Skin of body (tissue), 2 donors: ENCODE measurements around the gene CADM4. TPM values are rescaled to one million over a fixed set of nuclear protein-coding genes. Genes with fewer than 3 reads are reported as not detected.
"Not testable (repeated sequence)": the region's sequence is repeated elsewhere in the genome, so short reads cannot be mapped to it uniquely, and the experiment has no call there.

Experiments
- DNase-seq: peaks from one replicate; lab custom pipeline; 2025; lab: John Stamatoyannopoulos, UW
- total RNA-seq: library from RNA; depleted of rRNA; stranded (reverse); fragments of >200 nt; gene quantifications from one replicate; pipeline ENCODE4 v1.2.3, GENCODE V29; 2014

CADM4 gene
- total RNA-seq, 1 donor from 2014 or later, result 10.4 TPM

DNA sequence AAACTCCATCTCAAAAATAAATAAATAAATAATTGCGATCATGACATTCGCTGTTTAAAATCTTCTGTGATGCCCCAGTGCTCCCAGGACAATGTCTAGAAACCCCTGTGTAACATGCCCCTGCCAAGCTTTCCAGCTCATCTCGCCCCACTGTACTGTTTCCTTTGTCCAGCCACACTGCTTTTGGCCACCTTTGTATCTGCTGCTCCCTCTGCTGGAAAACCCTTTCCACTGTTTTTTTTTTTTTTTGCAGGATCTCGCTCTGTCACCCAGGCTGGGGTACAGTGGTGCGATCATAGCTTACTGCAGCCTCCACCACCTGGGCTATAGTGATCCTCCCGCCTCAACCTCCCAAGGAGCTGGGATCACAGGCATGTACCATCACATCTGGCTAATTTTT, 22.8 kb upstream of the CADM4 start:
- DNase-seq, result no peak

DNA sequence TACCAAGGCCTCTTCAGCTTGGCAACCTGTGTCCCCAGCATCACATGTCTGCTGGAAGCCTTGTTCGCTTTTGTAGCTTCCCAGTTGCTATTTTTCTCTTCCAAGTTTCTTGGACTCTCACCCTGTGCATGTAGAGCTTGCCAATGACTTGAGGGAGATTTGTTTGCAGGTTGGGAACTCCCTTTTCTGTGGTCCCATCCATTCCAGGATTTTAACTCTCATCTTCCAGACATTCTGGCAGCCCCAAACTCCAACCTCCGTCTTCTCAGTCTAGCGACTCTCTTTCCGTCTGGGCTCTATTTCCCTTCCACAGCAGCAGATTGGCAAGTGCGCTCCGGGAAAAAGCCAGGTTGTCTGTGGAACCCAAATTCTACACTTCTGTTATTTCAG, 21.3 kb upstream of the CADM4 start:
- DNase-seq, result no peak

DNA sequence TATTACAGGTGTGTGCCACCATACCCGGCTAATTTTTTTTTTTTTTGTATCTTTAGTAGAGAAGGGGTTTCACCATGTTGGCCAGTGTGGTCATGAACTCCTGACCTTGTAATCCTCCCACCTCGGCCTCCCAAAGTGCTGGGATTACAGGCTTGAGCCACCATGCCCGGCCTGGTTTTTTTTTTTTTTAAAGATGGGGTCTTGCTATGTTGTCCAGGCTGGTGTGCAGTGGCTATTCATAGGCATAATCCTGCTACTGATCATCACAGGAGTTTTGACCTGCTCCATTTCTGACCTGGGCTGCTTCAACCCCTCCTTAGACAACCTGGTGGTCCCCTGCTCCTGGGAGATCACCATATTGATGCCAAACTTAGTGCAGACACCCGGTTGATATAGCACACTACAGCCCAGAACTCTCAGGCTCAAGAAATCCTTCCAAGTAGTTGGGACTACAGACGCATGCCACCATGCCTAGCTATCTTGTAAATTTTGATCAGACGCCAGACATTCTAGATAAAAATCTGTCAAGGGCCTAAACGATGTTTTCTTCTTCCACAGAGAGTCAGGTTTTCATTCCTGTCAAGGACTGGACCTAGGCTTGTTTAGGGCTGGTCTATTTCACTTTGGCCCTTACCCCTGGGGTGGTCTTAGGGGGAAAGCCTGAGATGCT, 20.8 kb upstream of the CADM4 start:
- DNase-seq, result no peak

DNA sequence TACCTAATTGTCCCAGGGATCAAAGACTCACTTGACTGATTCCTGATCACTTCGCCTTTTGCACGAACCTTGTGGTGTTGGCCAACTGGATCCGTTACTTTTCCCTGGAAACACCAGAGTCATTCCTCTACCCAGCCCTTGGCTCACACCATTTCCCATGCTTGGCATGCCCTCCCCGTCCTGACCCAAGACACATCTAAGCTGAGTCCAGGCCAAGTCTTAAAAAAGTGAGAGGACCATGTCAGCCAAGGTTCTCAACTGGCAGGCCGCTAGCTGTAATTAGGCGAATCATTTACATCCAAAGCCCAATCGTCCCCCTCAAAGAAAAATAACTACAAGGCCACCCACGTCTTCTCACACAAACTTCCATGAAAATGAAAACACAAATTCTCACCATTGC, 18.8 kb upstream of the CADM4 start:
- no peak for DNase-seq

DNA sequence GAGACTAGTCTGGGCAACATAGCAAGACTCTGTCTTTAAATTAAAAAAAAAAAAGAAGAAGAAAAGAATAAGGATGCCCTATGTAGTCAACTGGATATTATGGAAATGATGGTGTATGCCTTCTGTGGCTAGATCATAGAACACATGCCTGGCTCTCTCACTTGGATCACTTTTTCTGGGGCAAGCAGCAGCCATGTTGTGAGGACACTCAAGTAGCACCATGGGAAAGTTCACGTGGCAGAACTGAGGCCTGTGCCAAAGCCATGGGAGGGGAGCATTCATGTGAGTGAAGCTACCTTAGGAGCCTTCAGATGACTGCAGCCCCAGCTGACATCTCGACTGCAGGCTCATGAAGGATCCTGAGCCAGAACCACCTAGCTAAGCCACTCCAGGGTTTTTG, 18.4 kb upstream of the CADM4 start:
- no peak for DNase-seq

DNA sequence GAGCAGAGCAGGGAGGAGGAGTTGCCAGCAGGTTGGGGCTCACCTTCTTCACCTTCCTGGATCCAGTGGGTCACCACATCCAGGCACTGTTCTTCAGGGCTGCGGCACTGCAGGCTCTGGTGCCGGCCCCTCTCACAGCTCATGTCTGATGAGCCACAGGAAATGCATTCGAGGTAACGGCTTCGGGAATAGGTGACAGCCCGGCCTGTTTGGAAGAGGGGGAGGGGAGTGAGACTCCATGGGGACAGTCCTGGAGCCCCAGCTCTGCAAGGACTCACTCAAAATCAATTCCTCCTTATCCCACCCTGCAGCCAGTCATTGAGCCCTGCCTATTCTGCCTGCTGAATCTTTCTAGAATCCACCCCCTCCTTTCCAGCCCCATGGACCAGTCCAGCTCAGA, 16.8 kb upstream of the CADM4 start:
- no peak for DNase-seq

DNA sequence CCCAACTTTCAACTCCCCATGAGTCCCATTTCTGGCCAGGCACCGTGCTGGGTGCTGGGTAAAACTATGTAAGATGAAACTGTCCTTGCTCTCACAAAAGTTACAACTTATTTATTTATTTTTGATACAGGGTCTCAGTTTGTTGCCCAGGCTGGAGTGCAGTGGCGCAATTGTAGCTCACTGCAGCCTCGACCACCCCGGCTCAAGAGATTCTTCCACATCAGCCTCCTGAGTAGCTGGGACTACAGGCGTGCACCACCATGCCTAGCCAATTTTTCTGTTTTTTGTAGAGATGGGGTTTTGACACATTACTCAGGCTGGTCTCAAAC, 12.9 kb upstream of the CADM4 start:
- DNase-seq, result no peak

DNA sequence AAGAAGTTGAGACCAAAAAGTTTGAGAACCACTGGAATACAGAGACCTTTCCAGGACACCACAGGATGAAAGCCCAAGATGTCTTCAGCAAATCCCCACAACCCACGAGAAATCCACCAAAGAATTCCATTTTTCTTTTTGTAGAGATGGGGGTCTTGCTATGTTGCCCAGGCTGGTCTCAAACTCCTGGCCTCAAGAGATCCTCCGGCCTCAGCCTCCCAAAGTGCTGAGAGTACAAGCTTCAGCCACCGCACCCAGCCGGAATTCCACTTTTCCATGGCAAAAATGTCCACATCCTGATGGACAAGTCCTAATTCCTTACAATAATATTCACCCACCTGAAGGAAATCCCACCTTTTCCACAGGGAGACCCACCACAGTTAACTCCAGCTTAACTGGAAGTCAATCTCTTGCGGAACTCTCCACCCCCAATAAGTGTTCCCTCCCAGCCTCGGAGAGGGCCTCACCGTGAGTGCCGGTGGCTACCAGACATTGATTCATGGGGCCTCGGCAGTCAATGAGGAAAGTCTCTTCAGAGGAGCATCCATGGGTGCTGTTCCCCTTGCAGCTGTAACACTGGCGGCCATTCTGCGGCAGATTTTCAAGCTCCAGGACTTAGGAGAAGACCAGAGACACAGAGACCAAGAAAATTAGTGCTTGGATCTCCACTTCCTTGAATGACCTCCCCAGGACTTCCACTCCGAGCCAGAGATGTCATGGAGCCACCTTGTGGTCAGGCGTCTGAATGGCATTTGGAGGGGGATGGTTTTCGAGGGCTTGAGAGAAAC, 12.3 kb upstream of the CADM4 start:
- DNase-seq, result peak; percentile 32

DNA sequence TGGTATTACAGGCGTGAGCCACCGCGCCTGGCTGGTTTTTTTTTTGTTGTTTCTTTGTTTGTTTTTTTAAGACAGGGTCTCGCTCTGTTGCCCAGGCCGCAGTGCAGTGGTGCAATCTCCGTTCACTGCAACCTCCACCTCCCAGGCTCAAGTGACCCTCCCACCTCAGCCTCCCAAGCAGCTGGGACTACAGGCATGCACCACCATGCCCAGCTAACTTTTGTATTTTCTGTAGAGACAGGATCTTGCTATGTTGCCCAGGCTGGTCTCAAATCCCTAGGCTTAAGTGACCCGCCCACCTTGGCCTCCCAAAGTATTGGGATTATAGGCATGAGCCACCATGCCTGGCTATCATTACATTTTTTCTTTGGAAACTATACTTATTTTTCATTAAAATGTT, 10.6 kb upstream of the CADM4 start:
- DNase-seq, result not testable (repeated sequence)

DNA sequence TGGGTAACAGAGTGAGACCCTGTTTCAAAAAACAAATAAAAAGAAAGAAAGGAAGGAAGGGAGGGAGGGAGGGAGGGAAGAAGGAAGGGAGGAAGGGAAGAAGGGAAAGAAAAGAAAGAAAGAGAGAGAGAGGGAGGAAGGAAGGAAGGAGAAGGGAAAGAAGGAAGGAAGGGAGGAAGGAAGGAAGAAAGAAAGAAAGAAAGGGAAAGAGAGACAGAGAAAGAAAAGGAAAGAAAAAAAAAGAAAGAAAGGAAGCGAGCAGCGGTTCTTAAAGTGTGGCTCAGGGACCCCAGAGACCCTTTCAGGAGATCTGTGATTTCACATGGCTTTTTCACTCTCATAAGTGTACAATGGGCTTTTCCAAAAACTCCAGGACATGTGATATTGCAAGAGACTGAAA, 9.9 kb upstream of the CADM4 start:
- DNase-seq, result no peak

DNA sequence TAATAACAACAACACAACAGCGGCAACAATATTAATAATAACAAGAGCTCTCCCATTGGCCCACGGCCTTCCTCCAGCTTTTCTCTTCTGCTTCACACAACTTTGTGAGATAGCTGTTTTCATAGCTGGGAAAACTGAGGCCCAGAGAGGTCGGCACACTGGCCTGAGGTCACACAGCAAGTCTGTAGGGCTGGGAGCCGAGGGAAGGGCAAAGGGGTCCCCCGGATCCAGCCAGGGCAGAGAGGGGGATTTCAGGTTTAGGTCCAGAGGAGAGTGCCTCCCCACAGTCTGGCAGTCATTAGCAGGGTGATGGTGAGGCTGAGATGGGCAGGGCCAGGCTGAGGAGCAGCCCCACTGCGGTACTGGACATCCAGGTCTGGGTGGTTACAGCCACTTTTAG, 9.0 kb upstream of the CADM4 start:
- no peak for DNase-seq

DNA sequence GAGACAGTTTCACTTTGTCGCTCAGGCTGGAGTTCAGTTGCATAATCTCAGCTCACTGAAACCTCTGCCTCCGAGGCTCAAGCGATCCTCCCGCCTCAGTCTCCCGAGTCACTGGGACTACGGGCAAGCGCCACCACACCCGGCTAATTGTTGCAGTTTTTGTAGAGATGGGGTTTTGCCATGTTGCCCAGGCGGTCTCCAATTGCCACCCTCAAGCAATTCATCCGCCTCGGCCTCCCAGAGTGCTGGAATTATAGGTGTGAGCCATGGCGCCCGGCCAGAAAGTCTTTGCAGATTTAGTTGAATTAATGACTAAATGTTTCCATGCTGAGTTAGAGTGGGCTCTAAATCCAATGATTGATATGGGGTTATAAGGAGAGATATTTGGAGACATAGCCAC, 4.5 kb upstream of the CADM4 start:
- no peak for DNase-seq

DNA sequence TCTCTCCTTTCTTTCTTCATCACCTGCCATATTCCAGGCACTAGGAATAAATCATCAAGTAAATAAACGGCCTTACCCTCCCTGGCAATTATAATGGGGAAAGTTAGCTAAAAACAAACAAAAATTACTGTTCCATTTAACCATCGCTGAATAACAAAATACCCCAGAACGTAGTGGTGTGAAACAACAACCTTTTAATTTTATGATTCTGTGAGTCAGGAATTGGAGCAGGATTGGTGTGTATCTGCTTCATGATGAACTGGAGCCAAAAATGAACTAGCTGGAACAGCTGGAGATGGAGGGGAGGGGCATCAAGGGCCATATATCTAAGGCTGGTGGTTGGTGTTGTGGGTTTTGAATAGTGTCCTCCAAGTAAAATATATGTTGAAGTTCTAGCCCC, 3.7 kb upstream of the CADM4 start:
- no peak for DNase-seq

DNA sequence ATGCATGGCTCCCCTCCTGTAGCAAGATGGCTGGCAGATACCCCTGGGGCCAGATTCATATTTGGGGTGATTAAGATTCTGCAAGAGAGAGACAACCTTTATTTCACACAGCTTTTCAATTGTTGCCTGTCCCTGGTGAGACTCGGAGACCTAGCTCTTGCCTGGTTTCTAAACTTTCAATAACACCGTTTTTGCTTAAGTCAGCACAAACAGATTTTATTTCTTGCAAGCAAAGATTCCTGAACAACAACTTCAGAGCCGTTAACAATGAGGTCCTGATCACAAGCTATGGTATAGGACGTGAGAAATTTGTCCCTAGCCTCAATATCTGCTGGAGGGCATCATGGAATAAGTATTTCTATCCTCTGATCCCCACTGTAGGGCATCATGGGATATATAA, 2.9 kb upstream of the CADM4 start:
- DNase-seq, result no peak

DNA sequence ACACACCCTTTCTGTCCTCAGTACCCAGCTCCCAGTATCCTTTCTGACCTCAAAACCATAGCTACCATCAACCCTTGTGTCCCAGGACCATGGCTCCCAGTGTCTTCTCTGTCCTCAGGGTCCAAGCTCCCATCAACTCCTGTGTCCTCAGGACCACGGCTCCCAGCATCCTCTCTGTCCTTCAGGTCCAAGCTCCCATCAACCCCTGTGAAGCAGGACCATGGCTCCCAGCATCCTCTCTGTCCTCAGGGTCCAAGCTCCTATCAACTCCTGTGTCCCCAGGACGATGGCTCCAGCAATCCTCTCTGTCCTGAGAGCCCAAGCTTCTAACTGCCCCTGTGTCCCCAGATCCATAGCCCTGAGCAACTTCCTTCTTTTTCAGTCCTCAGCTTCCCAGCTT, 1.7 kb upstream of the CADM4 start:
- DNase-seq, result no peak

DNA sequence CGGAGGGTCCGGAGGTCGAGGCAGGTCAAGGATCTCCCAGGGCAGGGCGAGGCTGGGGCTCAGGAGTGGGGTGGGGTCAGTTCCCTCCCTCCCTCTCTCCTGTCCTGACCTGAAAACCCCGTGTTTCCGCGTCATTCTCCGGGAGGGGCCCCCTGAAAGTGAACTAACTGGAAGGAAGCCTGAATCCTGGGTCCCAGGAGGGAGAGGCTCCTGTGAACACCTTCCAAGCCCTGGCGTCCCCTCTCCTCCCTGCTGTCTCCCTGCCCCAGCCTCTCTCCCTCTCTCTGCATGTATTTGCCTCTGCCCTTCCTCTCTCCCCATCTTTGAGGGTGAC, 741 bp upstream of the CADM4 start:
- no peak for DNase-seq

DNA sequence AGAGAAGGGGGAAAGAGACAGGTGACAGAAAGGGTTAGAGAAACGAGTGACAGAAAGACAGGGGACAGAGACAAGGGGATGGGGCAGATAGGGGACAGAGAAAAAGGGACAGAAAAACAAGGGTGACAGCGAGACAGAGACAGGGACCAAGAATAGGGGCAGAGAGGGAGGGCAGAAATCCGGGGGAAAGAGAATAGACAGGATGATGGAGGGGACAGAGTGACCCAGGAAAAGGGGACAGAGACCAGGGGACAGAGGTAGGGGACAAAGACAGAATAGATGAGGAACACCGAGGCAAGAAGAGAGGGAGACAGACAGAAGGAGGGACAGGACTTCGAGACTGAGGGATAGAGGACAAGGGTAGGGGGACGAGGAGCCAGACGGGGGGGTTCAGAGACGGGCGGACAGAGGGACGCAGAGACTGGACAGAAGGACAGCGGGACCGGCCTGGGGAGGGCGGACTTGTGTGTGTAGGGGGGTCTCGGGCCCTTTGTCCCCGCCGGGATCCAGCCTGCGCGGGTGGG, 593 bp downstream of the CADM4 start:
- DNase-seq, result no peak

DNA sequence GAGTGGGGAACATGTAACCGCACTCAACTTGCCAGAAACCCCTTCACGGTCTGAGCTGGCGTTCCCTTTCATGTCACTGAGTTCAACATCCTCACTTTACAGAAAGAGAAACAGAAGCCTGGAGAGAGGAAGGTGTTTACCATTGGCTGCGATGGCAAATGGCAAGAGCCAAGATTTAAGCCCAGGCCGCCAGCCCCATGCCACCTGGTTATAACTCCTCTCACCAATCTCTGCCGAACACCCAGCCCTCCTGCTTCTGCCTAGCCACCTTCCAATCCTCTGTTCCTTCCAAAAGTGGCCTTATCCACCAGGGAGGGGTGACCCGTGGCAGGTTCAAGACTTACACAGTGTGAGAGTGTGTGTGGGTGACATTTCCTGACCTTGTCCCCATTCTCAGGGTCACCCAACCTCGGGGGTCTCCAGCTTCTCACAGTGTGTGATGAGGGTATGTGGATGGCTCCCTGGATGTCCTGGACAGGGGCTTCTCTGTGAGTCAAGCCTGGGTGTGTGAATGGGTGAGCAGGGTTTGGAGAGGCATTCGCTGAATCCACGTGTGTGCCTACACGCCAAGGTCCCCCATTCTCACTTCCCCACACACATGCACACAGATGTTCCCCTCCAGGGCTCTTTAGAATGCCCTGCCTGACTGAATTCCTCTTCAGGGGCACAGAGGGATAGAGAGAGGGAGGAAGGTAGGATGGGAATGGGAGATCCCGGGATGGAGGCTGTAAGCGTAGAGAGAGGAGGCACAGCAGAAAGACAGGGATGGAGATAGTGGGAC, 1.2 kb downstream of the CADM4 start:
- DNase-seq, result no peak

DNA sequence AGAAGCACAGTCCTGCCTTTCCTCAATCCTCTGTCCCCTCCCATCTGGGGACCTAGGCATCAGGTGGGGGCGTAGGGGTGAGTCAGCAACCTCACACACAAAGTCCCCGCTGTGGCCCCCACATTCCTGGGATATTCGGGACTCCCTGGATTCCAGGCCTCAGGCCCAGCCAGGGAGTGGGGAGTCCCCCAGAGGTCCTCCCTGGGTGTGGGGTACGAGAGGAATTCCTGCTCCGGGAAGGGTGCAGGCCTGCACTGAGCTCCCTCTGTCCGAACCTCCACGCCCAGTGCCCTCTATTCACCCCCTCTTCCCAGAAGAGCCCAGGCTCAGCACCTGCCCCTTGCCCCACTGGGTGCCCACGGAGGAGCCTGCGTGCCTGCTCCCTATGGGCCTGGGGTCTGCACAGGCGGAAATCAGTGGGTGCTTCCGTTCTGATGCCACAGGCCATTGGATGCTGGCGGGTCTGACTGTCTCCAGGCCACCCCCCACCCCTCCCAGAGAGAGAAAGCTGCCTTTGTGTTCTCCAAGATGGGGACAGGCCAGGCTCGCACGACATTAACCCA, 3.4 kb downstream of the CADM4 start:
- DNase-seq, result no peak

DNA sequence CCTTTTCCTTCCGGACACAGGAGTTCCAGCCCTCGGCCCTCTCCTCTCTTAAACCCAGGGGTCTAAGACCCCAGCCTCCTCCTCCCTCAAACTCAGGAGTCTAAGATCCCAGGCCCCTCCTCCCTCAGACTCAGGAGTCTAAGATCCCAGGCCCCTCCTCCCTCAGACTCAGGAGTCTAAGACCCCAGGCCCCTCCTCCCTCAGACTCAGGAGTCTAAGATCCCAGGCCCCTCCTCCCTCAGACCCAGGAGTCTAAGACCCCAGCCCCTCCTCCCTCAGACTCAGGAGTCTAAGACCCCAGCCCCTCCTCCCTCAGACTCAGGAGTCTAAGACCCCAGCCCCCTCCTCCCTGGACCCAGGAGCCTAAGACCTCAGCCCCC, 4.1 kb downstream of the CADM4 start:
- not testable (repeated sequence) for DNase-seq

DNA sequence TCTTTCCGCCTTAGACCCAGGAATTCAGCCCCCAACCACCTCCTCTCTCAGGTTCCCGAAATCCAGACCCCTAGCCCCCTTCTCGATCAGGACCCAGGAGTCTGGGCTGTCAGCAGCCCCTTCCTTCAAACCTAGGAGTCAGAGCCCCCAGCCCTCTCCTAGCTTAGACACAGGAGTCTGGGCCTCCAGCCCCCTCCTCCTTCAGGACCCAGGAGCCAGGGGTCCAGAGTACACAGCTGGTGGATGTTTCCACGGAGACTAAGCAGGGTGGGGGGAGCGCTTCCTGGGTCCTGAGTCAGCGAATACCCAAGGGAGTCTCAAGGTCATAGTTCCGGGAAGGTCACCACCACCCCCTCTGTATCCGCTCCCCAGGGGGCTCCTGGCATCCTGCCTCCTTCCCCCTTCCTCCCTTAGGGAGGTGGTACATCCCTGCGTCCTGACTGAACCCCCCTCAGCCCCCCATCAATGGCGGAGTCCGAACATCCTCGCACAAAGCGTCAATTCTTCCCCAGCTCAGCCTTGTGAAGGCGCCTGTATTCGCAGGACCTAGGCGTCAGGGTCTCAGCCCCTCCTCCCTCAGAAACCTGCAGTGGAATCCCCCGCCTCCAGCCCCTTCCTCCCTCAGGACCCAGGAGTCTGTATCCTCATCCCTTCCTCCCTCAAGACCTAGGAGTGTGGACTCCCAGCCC, 4.6 kb downstream of the CADM4 start:
- DNase-seq, result no peak

DNA sequence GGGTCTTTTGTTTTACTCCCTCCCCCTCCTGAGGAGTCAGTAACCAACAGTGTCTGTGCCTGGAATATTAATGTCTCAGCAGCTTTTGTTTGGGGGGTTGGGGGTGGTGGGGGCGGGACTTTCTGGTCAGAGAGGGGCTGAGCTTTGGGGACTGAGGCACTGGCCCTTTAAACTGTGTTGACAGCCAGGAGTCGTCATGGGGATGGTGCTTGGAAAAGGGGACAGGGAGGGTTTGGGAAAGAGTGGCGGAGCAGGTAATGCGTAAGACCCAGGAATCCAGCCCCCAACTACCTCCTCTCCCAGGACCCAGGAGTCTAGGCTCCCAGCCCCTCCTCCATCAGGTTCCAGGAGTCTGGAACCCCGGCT, 5.2 kb downstream of the CADM4 start:
- no peak for DNase-seq
